ENCODE results near the gene HMGCS2. TPM values are rescaled to one million over a fixed set of nuclear protein-coding genes. Genes with fewer than 3 reads are reported as not detected.

HMGCS2 gene
- polyA plus RNA-seq, 1 of the 3 experiments (the other 2 are of a cell fraction): not detected

DNA sequence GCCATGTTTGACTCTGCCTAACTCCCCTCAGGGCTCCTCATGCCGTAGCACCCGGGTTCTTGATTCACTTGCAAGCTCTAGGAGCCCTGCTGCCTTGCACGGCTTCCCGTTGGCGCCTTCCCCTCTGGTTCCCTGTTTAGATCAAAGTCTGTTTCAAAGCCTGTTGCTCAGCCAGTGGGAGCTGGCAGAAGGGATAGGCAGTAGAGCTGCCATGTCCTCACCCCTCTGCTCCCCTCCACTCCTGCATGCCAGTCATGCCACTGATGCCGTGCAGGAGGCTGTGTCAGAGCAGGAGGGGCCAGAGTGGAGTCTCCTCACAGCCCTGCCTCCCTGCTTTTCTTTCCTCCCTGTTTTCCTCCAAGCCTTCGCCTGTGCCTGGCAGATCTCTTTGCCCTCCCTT lies 26.5 kb downstream of the HMGCS2 start:
- Histone ChIP-seq H3F3A (replicated peaks; ENCODE audit: insufficient read depth) (no peaks in the 10 kb centered on the region), H3K27me3 (ENCODE audit: insufficient read depth) (no peaks in the 10 kb centered on the region), H3K4me1 (ENCODE audit: control insufficient read depth in 1 of 2, insufficient read depth in 2 of 2, low read depth in 1 of 2, low read length in 1 of 2) (peaks cover 0 to 12% of the 10 kb centered on the region in 2 experiments; a peak in 1 of 4 replicates), H2AFZ (ENCODE audit: low read depth) (no peak overlapping the region), H3K27ac (ENCODE audit: low read depth in 2 of 2, low read length in 1 of 2) (no peak overlapping the region), H3K36me3 (replicated peaks in 1 of 2; ENCODE audit: control insufficient read depth in 1 of 2, insufficient read depth in 2 of 2, low read length in 1 of 2) (peaks cover 3 to 27% of the 10 kb centered on the region in 2 experiments), H3K9ac (no peak overlapping the region), H3K9me3 (no peaks in the 10 kb centered on the region), H3K9me2 (no peaks in the 10 kb centered on the region), H3K4me2 (no peak overlapping the region), H3K4me3 (ENCODE audit: low read depth in 2 of 2, low read length in 1 of 2) (no peak overlapping the region), H3K79me2 (ENCODE audit: insufficient read depth) (no peaks in the 10 kb centered on the region), H4K20me1 (ENCODE audit: insufficient read depth) (no peaks in the 10 kb centered on the region)
- 45% methylated on average over 2 of the region's 7 CpGs for WGBS (ENCODE audit: low lambda C conversion rate)
- no peak for DNase-seq
- ChIA-PET POLR2A (no interaction called here), CTCF (interaction anchor here (1.3 to 2.9 kb wide), 4 partner anchors 26 to 127 kb away, joined by 3 to 14 read pairs (median 6); no protein-coding TSS in a partner anchor)
- TF ChIP-seq MEF2A (IDR thresholded peaks at IDR 0.05; ENCODE audit: borderline replicate concordance, low read depth) (no peak), MAX (IDR thresholded peaks at IDR 0.05; ENCODE audit: low read depth) (no peak), CHD2 (IDR thresholded peaks at IDR 0.05; ENCODE audit: low read length, partially characterized antibody) (no peak), SMC3 (IDR thresholded peaks at IDR 0.05; ENCODE audit: low read depth, low read length) (no peak), TEAD4 (IDR thresholded peaks at IDR 0.05; ENCODE audit: borderline replicate concordance, insufficient read depth) (no peak), REST (IDR thresholded peaks at IDR 0.05; ENCODE audit: low read depth, low read length) (no peak), EZH2phosphoT487 (IDR thresholded peaks at IDR 0.05; ENCODE audit: borderline replicate concordance, low read depth) (no peak), YY1 (IDR thresholded peaks at IDR 0.05; ENCODE audit: low read depth) (no peak), GATA2 (CRISPR knock-in tag; IDR thresholded peaks at IDR 0.05) (no peak), SIN3A (IDR thresholded peaks at IDR 0.05; ENCODE audit: borderline replicate concordance, low read depth, low read length) (no peak), USF2 (IDR thresholded peaks at IDR 0.05; ENCODE audit: borderline replicate concordance, low read depth, low read length) (no peak), RCOR1 (IDR thresholded peaks at IDR 0.05; ENCODE audit: low read length) (no peak), POLR2AphosphoS5 (IDR thresholded peaks at IDR 0.05; ENCODE audit: low read depth, low read length) (no peak), FOXM1 (IDR thresholded peaks at IDR 0.05; ENCODE audit: low read depth) (no peak)

Data from SK-N-SH (cell line).